K562 (cell line): ENCODE results near the gene PI4K2B. TPM values are rescaled to one million over a fixed set of nuclear protein-coding genes. Genes with fewer than 3 reads are reported as not detected.

Experiments used
- CBX2 ChIP-seq: fragments of 200-600 bp; sonication (generic); IDR thresholded peaks from one replicate; pipeline ENCODE4 v1.6.1; 2012; ENCODE audit warnings: mild to moderate bottlenecking, low read length, inconsistent platforms; ENCODE audit not compliant: insufficient read depth, poor library complexity, severe bottlenecking
- CCNT2 ChIP-seq: IDR thresholded peaks from 2 replicates; pipeline ENCODE4 v1.6.1; 2011; ENCODE audit warnings: borderline replicate concordance, low read depth, mild to moderate bottlenecking, moderate library complexity, mixed read lengths, low read length; ENCODE audit not compliant: insufficient read length; ENCODE audit errors: extremely low read depth
- GATAD2A ChIP-seq: fragments of 450-650 bp; IDR thresholded peaks from 2 replicates; pipeline ENCODE4 v1.6.1; 2017
- HDAC2 ChIP-seq: fragments of 450-650 bp; IDR thresholded peaks from 2 replicates; pipeline ENCODE4 v1.6.1; 2016; ENCODE audit warnings: mild to moderate bottlenecking
- KDM1A ChIP-seq, 2 experiments: fragments of 450-650 bp; IDR thresholded peaks; 2 replicates each; pipeline ENCODE4 v1.6.1; 2016; ENCODE audit warnings: mild to moderate bottlenecking in 2 of 2
- LEF1 ChIP-seq: fragments of 450-650 bp; IDR thresholded peaks from 2 replicates; pipeline ENCODE4 v1.6.1; 2016; ENCODE audit warnings: mild to moderate bottlenecking
- NR2C2 ChIP-seq, 2 experiments: fragments of 200-800 bp in 1 of 2; sonication (Bioruptor generic) in 1 of 2; sonication (generic) in 1 of 2; formaldehyde crosslinking in 1 of 2; IDR thresholded peaks; 2 replicates each; pipeline versions ENCODE4 v1.6.1 to v1.8.0; 2016 to 2022; ENCODE audit warnings: mild to moderate bottlenecking in 1 of 2, missing compliant biosample characterization in 1 of 2, missing genetic modification characterization in 1 of 2, missing genetic modification reagents in 1 of 2
- NRF1 ChIP-seq, 2 experiments: fragments of 450-650 bp; IDR thresholded peaks in 1 of 2; conservative IDR thresholded peaks in 1 of 2; 2 replicates each; pipeline ENCODE4 v1.6.1; 2014; ENCODE audit warnings: mild to moderate bottlenecking in 2 of 2
- SMAD3 ChIP-seq: fragments of 450-650 bp; formaldehyde crosslinking; conservative IDR thresholded peaks from 2 replicates; pipeline ENCODE4 v1.4.0; 2020; ENCODE audit warnings: mild to moderate bottlenecking
- SRF ChIP-seq, 2 experiments: fragments of 250-450, 450-650 bp in 1 of 2; sonication (Bioruptor Pico) in 1 of 2; sonication (generic) in 1 of 2; formaldehyde crosslinking; IDR thresholded peaks; 2 replicates each; pipeline versions ENCODE4 v1.5.0 to v1.5.1; 2020 to 2022; ENCODE audit warnings: mild to moderate bottlenecking in 1 of 2, missing genetic modification reagents in 1 of 2
- ZNF668 ChIP-seq: fragments of 250-450 bp; sonication (Bioruptor Pico); IDR thresholded peaks from 2 replicates; pipeline ENCODE4 v1.8.0; 2022; ENCODE audit warnings: mild to moderate bottlenecking, inconsistent platforms
- ZNF764 ChIP-seq: fragments of 250-450 bp; sonication (Bioruptor Pico); IDR thresholded peaks from 2 replicates; pipeline ENCODE4 v1.4.0; 2020; ENCODE audit warnings: low read depth, mild to moderate bottlenecking, moderate library complexity
- polyA plus RNA-seq, 8 experiments: library from polyadenylated mRNA; depleted of rRNA in 4 of 8; stranded (reverse) in 5 of 8; unstranded in 3 of 8; fragments of >200 nt; fragmentation: Nextera tagmentation in 2 of 8; fragmentation: Illumina TruSeq in 1 of 8; extraction: Ambion mirVana in 2 of 8; extraction: Trizol in 1 of 8; gene quantifications; 2 replicates each; pipeline versions ENCODE4 v1.2.1 to v1.2.3, GENCODE V29; 2011 to 2014; ENCODE audit warnings: inconsistent platforms in 1 of 8, missing spikeins in 1 of 8
- total RNA-seq, 7 experiments: library from RNA; depleted of rRNA in 6 of 7; stranded (reverse); fragments of >200 nt in 6 of 7; fragmentation: Illumina TruSeq in 2 of 7; extraction: Trizol in 2 of 7; gene quantifications; 2 replicates each; pipeline versions ENCODE4 v1.2.1 to v1.2.3, GENCODE V29; 2011 to 2021; ENCODE audit warnings: low replicate concordance in 1 of 7
- TF ChIP-seq, protein P1 (sequence below): fragments of 450-650 bp; IDR thresholded peaks from 2 replicates; pipeline ENCODE4 v1.6.1; 2017; ENCODE audit warnings: antibody characterized with exemption
- TF ChIP-seq, protein P2 (sequence below): fragments of 250-450 bp; sonication (Bioruptor Pico); IDR thresholded peaks from 2 replicates; pipeline ENCODE4 v1.4.0; 2020; ENCODE audit warnings: mild to moderate bottlenecking, moderate library complexity
- TF ChIP-seq, protein P3 (sequence below): sonication (generic); formaldehyde crosslinking; IDR thresholded peaks from 2 replicates; pipeline ENCODE4 v1.8.0; 2023; ENCODE audit warnings: mild to moderate bottlenecking, missing genetic modification reagents

Gene PI4K2B
- total and polyA plus RNA-seq, 9 of the 15 experiments (the other 6 are each of a cell fraction or from before 2014, with no cell fraction given): 4.5 to 21.4 (median 16.5) TPM

DNA sequence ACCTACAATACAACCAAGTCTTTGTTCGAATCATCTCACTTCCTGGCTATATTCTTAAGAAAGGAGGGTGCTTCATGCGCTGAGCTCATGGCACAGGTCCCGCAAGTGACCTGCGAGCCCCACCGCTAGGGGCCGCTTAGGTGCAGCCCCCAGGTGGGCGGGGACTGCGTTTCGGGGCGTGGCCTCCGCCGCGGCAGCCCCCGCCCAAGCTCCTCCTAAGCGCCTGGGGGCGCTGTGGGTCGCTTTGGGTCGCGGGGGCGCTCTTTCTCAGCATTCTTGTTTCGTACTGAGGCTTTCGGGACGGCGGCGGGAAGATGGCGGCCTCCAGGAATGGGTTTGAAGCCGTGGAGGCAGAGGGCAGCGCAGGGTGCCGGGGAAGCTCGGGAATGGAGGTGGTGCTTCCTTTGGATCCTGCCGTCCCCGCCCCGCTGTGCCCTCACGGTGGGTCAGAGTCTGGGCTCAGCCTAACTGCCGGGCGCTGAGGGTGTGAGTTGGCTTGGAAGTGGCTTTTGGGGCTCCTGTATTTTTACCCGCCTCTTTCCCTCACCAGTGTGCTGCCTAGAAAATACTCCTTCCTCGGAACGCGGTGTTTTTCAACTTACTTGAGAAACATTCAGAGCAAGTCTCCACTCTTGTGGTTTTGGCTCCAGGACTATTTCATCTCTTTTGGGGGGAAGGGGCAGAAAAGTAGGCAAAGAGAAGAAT lies 78.8 kb downstream of the PI4K2B start, which contains the start of gene ZCCHC4 (continued):
- TF ChIP-seq LEF1 (no peak; the same call in 1 of the 2 replicates), ZNF764 (CRISPR knock-in tag) (no peak), GATAD2A (no peak), HDAC2 (no peak), SMAD3 (0 out of 2 replicates have a peak, but pooled peaks have one; percentile 61), KDM1A (IDR thresholded peaks at IDR 0.05) (no peak; a peak in 1 of 4 replicates), ZNF668 (CRISPR knock-in tag) (no peak), NRF1 (conservative IDR thresholded peaks at IDR 0.05 in 1 of 2, IDR thresholded peaks at IDR 0.05 in 1 of 2) (peak; percentile 48 to 61), NR2C2 (CRISPR knock-in tag; IDR thresholded peaks at IDR 0.05) (no peak), NR2C2 (tag; IDR thresholded peaks at IDR 0.05) (peak; percentile 75; the same call in 1 of the 2 replicates), CCNT2 (peak; percentile 95), CBX2 (no peak), SRF (CRISPR knock-in tag; IDR thresholded peaks at IDR 0.05) (peak in 1 of 2 experiments; percentile 44; a peak in 1 of 4 replicates)
- TF ChIP-seq, protein P1, sequence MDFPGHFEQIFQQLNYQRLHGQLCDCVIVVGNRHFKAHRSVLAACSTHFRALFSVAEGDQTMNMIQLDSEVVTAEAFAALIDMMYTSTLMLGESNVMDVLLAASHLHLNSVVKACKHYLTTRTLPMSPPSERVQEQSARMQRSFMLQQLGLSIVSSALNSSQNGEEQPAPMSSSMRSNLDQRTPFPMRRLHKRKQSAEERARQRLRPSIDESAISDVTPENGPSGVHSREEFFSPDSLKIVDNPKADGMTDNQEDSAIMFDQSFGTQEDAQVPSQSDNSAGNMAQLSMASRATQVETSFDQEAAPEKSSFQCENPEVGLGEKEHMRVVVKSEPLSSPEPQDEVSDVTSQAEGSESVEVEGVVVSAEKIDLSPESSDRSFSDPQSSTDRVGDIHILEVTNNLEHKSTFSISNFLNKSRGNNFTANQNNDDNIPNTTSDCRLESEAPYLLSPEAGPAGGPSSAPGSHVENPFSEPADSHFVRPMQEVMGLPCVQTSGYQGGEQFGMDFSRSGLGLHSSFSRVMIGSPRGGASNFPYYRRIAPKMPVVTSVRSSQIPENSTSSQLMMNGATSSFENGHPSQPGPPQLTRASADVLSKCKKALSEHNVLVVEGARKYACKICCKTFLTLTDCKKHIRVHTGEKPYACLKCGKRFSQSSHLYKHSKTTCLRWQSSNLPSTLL: no peak
- TF ChIP-seq, protein P2, sequence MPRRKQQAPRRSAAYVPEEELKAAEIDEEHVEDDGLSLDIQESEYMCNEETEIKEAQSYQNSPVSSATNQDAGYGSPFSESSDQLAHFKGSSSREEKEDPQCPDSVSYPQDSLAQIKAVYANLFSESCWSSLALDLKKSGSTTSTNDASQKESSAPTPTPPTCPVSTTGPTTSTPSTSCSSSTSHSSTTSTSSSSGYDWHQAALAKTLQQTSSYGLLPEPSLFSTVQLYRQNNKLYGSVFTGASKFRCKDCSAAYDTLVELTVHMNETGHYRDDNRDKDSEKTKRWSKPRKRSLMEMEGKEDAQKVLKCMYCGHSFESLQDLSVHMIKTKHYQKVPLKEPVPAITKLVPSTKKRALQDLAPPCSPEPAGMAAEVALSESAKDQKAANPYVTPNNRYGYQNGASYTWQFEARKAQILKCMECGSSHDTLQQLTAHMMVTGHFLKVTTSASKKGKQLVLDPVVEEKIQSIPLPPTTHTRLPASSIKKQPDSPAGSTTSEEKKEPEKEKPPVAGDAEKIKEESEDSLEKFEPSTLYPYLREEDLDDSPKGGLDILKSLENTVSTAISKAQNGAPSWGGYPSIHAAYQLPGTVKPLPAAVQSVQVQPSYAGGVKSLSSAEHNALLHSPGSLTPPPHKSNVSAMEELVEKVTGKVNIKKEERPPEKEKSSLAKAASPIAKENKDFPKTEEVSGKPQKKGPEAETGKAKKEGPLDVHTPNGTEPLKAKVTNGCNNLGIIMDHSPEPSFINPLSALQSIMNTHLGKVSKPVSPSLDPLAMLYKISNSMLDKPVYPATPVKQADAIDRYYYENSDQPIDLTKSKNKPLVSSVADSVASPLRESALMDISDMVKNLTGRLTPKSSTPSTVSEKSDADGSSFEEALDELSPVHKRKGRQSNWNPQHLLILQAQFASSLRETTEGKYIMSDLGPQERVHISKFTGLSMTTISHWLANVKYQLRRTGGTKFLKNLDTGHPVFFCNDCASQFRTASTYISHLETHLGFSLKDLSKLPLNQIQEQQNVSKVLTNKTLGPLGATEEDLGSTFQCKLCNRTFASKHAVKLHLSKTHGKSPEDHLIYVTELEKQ (CRISPR knock-in tag): no peak
- TF ChIP-seq, protein P3, sequence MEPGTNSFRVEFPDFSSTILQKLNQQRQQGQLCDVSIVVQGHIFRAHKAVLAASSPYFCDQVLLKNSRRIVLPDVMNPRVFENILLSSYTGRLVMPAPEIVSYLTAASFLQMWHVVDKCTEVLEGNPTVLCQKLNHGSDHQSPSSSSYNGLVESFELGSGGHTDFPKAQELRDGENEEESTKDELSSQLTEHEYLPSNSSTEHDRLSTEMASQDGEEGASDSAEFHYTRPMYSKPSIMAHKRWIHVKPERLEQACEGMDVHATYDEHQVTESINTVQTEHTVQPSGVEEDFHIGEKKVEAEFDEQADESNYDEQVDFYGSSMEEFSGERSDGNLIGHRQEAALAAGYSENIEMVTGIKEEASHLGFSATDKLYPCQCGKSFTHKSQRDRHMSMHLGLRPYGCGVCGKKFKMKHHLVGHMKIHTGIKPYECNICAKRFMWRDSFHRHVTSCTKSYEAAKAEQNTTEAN (CRISPR knock-in tag): no peak
